HG03135 (cell line): ENCODE results near the gene NHLRC4.

Experiments
- ATAC-seq: cut with Tn5 transposase; IDR thresholded peaks from one replicate; pipeline ENCODE4 v1.9.1; 2021; ENCODE audit warnings: mild to moderate bottlenecking, moderate library complexity; ENCODE audit not compliant: unreplicated experiment

Gene NHLRC4

DNA sequence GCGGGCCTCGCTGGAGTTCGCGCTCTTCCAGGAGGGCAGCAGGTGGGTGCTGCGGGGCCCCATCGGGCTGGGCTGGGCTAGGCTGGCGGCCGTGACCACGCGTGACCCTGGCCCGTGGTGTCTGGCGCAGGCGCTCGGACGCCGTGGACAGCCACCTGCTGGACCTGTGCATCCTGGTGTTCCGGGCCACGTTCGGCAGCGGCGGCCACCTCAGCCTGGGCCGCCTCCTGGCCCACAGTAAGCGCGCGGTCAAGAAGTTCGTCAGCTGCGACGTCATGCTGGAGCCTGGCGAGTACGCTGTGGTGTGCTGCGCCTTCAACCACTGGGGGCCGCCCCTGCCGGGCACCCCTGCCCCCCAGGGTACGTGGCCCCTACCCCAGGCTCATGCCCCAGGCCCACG, 14.6 kb upstream of the NHLRC4 start:
- no peak for ATAC-seq

DNA sequence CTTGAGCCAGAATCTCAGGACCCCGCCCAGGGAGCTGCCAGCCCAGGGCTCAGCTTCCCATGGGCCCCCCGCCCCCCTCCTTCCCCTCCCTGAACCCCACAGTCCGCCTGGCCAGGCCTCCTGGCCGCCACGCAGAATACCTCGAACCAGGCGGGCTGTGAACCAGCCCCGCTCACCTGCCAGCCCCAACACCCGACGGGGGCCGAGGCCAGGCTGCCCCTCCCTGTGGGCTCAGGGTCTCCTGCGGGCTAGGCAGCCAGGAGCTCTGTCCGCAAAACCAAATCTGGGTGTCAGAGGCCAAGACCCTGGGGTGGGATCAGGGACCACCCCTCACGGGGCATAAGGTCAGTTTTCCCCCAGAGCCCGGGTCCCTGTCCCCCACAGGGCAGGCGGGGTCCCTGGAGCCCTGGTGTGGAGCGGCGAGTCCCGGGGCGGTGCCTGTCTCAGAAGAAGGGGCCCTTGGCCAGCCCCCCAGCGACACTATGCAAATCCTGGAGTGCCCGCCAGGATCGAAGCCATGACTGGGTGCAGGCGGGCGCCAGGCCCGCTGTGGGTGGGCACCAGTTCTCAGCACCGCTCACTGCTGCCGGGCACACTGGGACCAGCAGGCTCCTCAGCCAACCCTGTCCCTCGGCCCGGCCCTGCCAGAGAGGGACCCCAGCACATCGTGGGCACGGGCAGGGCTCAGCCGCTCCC, 13.1 kb upstream of the NHLRC4 start:
- no peak for ATAC-seq

DNA sequence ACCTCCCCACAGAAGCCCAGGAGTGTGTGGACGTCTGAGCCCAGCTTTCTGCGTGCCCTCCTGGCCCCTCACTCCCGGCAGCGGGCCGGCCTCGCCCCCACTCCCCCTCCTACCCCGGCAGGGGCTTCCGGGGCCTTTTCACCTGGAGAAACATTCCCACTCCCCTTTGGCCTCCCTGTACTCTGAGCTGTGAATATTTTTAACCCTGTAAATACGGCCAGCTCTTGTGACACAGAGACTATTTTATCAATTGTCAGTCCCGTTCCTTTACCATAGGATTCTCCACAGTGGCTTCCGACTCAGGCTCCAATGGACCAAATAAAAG, 12.5 kb upstream of the NHLRC4 start:
- no peak for ATAC-seq

DNA sequence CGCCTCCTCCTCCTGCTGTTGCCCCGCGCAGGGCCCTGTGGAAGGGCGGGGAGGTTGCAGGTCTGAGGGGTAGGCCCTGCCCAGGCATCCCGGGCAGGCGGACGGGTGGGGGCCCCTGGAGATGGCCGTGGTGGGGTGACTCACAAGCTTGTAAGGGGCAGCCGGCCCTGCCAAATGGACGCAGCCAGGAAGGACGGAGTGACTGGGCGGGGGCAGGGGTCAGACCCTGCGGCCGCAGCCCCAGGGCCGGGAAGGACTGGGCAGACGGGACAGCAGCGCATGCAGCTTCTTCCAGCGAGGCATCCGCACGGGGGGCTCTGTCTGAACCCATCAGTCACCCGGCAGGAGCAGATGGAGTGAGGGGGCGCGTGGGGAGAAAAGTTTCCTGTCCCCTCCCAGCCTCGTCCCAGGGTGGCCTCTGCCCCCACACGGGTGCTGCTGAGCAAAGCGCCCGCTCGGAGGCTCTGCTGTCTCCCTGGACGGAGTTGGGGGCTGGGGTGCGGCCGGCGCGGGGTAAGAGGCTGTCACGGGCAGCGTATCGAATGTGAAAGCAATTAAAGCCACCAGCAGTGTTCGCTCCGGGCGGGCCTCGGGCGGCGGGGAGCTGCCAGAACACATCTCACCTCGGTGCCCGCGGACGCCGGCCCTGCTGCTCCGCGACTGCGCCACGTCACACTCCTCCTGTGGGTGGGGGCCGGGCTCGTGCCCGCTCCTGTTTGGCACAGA, 12.0 kb upstream of the NHLRC4 start:
- ATAC-seq, result no peak

DNA sequence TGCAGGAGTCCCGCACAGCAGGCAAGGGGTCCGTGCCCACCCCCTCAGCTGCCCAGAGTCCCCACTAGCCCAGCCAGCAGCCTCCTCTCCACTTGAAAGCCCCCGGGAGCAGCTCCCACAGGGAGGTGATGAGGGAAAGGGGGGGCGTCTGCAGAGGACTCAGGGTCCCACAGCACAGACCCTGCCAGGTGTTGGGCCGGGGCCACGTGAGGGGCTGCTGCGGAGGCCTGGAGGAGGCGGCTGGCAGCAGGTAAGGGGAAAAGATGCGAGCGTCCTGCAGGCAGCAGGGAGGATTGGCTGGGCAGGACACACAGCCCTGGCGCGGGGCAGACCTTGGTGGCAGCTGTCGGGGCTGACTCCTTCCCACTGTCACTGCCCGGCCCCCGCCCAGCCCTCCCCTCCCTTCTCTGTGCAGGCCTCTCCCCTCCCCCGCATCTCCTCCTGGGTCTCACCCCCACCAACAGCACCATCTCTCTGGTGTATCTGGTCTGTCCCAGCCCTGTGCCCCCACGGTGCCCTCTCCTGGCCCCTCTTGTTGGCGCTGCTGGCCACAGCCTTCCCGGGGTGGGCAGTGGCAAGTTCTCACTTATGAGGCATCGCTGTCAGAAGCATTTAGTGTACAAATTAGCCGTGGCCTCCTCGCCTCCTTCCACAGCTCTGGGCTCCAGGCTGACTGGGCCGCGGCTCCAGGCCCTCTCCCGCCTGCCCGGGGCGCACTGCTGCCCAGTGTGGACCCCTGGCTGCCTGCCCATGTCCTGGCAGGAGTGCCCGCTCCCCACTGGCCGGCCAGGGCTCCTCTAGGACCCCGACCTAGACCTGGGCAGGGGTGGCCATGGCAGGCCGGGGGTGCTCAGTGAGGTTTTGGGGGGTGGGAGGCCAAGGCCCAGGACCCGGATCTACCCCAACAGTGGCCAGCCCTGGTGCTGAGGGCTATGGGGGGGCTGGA, 11.0 kb upstream of the NHLRC4 start:
- no peak for ATAC-seq

DNA sequence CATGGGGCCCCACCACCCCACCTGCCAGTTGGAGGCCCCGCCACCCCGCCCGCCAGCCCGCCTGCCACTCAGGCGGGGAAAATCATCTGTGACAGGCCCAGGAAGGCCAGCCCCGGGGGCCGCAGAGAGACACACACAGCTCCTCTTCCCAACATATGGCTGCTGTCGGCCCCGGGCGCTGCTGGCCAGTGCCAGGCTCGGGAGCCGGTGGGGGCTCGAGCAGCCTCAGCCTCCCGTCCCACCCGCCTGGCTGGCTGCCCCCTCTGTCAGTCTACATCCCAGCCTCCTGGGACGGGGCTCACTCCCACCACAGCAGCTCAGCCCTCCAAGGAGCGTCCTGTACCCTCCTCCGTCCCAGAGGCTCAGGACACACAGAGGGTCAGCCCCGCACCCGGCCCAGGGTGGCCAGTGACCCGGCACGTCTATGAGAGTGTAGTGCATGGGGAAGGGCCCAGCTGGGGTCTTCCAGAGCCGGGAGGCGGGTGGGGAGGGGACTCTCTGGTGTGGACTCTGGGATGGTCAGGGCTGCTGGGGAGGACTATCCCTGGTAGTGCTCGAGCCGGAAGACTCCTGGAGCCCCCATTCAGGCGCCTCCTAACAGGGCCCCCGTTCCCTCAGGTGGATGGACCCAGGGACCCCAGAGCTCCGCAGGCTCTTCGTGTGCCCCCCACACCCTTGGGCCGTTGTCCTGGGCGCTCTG, 10.2 kb upstream of the NHLRC4 start:
- no peak for ATAC-seq

DNA sequence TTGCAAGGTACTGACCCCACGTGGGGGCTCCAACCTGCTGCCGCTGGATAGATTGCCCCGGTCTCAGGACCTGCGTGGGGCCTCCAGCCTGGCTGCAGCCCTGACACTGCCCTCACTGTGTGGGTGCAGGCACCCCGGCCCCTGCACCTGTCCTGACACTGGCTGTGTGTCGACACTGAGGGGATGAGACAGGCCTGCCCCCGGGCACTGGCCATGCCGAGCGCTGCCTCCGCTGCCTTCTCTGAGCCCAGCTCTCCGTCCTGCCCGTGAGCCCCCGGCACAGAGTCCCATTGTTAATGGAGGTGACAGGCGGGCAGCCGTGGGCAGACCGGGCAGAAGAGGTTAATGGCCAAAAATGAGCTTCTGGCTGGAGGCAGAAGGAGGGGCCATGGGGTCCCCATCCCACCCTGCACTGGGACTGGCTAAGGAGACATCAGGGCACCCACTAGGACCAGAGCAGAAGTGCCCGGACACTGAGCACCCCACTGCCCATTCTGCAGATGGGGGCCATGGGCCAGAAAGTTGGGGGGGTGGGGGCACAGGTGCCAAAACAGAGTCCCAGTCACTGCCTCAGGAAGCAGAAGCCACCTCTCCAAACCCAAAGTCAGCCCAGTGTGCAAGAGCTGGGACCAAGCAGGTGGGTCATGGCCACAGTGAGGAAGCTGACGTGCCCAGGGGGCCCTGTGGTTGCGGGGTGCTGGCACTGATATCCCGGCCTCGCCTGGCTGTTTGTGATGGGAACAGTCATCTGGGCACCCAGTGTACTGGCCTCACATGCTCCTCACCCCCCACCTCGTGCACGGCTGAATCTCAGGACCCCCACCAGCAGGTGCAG, 9.1 kb upstream of the NHLRC4 start:
- no peak for ATAC-seq

DNA sequence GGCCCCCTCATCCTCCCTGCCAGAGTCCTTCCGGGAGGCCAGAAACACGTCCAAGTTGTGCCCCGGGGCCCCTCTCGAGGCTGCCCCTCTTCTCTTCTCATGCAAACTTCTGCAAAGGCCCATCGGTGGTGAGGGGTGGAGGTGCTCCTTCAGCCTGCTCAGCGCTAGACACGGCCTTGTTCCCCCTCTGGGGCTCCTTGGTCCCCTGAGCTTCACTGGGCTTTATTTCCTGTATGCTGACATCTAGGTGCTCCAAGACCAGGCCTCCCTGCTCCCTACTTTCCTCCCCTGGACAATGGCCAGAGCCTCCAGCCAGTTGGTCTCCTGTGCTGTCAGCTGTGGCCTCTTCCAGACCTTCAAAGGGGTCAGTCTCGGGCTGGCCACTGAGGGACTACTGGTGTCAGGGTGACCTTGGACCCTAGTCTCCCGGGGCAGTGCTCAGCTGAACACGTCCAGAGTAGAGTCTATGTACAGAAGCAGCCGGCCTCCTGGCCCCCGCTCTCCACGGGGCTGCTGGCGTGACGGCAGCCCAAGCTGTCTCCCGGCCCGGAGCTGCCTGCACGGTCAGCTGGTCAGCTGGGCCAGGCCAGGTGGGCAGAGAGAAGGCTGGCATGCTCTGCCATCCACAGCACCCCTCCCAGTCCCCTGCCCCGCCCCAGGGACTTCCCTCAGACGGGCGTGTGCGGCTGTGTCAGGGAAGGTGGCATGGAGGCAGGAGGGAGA, 8.3 kb upstream of the NHLRC4 start:
- ATAC-seq, result no peak

DNA sequence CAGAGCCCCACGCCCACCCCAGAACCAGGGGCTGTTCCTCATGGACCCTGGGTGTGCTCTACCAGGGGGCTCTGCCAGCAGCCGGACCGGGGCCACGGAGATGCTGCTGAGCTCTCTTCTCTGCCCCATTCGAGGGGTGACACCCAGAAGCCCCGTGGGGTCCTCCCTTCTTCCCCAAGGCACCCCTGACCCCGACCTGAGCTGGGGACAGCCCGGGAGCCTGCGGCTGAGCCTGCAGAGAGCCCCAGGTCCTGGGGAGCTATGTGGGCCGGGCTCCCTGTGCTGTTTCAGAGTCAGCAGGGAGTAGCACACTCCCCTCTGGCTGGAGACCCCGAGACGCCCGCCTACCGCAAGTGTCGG, 7.8 kb upstream of the NHLRC4 start:
- no peak for ATAC-seq

DNA sequence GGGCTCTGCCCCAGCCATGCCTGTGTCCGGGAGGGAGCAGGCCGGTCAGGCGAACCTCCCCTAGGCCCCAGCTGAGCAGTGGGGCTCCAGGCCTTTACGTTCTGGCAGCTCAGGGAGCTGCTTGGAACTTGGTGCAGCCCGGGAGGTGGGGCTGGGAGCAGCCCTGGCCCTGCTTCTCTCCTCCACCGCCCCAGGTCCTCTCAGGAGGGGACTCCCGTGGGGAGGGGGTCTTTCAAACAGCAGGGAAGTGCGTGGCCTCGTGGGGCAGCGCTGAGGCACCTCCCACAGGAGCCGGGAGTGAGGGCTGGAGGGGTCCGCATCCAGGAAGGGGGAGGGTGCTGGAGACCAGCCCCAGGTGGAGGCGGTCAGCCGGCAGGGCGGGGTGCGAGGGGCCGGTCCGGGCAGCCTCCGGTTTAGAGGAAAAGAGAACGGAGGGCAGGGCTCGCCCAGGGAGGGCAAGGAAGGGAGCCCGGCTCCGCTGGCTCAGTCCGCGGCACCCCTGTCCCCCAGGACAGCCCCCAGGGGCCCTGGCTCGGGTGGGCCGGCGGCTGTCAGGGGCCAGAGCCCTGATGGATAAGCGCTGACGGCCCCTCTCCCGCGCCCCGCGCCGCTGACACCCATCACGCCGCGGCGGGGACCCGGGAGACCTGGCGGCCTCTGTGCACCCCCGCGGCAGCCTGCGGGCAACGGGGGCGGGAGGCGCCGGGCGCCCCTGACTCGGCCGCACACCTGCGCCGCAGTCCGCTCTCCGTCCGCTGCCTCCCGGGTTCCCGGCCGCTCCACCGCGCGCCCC, 7.2 kb upstream of the NHLRC4 start:
- no peak for ATAC-seq

DNA sequence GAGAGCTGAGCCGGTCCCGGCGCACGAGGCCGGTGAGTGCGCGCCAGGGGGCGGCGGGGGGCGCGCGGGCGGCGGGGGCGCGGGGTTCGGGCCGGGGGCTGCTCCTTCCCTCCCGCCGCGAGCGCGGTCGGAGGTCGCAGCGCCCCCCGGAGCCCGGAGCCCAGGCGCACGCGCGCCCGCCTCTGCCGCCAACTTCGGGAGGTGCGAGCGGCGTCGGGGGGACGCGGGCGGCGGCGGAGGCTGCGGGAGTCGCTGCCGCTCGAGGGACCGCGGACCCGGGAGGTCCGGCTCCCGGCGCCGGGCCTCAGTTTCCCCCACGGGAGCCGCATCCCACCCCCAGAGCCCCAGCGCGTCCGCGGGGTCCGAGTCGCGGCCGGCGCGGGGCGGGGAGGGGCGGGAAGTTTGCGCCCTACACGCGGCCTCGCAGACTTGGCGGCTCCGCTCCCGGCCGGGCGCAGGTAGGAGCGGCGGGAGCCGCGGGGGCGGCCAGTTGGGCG, 6.6 kb upstream of the NHLRC4 start, which contains the start of gene PRR35:
Gene PRR35 (plus strand): TSS at position 191 of the 497 bp plus-strand sequence. CDS start 2,901 bp downstream, outside the sequence.
- no peak for ATAC-seq

DNA sequence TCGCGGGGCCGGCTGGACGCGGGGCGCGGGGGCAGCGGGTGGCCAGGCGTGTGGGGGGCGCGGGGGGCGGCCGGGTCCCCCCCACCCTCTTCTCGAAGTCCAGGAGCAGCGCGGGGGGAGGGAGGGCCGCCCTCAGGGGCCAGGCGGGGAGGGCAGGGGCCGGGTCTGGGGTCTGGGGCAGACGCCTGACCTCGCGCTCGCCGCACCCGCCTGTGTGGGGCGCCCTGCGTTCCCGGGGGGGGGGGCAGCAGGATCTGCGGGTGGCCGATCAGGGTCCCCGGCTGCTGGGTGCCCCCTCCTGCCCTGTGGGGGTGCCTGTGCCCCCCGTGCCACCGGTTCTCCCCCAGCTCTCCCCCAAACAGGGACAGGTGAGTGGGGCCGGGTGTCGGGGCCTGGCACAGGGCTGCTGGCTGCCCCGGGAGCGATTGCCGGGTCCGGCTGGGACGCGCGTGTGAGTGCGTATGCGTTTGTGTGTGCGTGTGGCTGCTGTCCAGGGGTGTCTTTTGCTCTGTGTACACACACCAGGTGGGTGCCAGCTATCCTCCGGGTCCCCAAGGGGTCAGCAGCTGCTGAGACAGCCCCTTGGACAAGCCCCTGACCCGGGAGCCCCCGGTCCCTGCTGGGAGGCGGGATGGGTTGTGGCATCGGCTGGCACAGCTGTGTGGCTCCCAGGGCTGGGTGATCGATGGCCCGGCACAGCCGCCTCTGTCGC, 5.9 kb upstream of the NHLRC4 start:
- no peak for ATAC-seq

DNA sequence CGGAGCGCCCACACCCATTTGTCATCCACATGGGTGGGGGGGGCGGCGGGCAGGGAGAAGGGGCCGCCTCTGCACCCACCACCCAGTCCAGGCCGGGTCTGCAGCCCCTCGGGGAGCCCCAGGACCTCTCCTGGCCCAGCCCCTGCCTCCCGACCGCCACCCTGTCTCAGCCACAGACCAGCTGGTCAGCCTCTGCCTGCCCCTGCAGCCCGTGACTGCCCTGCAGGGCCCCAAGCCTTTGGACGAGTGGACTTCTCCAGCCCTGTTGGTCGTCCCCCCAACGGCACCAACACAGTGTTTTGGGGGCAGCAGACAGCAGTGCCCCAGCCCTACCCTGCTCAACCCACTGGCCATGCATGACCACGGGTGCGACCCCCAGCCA, 5.4 kb upstream of the NHLRC4 start:
- ATAC-seq, result no peak

DNA sequence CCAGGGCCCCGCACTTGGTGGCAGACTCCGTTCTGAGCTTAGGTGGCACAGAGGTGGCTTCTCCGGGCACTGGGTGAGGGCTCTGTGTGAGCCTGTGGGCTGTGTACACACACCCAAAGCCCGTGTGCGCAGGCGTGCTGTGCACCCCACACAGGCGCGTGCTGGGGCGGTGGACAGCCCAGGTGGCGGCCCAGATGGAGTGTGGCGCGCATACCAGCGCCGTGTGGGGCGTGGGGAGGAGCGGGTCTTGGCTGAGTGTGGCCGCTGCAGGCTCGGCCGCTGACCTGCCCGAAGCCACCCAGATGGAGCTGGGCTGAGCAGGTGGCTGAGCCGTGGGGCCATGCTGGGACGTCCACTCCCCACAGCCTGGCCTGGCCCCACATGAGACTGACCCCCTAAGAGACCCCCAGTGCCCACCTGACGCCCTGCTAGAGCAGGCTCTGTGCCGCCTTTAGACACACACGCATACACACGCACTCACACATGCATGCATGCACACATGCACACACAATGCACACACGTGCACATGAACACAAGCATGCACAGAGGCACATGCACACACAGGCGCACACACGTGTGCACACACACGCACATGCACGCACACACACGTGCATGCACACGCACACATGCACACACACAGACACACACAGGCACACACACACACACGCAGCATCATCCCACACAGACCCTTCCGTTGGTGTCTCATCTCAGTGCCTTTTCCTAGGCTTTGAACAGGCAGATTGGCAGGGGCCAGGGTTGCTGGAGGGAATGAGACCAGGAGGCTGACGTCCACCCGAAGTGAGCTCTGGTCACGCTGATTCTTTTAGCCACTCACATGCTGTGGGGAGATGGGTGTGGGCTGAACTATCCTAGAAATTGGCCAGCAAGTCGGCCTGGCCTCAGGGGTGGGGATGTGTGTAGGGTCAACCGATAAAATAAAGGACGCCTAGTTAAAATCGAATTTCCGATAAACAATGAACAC, 4.6 kb upstream of the NHLRC4 start:
- ATAC-seq, result no peak

DNA sequence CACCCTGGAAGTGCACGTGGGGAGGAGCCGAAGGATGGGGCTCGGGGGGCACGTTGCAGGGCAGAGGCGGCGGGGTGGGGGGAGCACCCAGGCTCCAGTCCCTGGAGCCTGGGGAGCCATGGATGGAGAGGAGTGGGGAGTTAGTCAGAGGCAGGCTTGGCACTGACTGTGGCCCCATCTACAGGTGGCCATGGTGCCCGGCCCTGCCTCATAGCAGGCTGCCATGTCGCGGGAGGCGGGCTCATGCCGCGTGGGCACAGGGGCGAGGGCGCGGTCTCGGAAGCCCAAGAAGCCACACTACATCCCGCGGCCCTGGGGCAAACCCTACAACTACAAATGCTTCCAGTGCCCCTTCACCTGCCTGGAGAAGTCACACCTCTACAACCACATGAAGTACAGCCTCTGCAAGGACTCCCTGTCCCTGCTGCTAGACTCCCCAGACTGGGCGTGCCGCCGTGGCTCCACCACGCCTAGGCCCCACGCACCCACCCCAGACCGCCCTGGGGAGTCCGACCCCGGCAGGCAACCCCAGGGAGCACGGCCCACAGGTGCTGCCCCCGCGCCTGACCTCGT, 3.6 kb upstream of the NHLRC4 start:
- no peak for ATAC-seq

DNA sequence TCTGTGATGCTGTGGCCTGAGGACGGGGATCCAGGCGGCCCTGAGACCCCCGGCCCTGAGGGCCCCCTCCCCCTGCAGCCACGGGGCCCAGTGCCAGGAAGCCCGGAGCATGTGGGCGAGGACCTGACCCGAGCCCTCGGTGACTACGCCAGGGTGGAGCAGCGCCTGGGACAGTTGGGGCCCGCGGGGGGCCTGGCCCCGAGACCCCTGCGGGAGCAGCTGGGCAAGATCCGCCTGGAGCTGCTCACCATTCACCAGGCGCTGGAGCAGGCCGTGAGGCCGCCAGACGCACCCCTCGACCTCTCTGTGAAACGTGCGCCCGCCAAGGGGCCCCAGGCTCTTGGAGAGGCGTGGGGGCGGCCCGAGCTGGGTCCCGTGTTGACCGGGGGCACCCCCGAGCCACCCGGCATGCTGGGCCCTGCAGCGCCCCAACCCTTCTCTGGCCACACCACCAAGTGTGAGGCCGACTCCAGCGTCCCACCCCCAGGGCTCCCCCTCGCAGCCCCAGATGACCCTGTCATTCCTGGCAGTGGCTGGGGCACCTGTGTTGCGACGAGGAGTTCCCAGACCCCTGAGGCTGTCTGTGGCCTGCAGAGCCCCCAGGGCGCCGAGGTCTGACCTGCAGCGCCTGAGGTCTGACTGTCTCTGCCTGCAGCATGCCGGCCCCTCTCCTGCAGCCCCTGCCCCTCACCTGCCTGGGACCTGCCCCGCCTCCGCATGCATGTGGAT, 2.0 kb upstream of the NHLRC4 start:
- ATAC-seq, result no peak
